HG03565 (cell line): ENCODE data around the gene COLQ.

ENCODE experiments used
- ATAC-seq: cut with Tn5 transposase; IDR thresholded peaks from one replicate; pipeline ENCODE4 v1.9.1; 2021; ENCODE audit warnings: mild to moderate bottlenecking, moderate library complexity; ENCODE audit not compliant: unreplicated experiment

The COLQ gene

DNA sequence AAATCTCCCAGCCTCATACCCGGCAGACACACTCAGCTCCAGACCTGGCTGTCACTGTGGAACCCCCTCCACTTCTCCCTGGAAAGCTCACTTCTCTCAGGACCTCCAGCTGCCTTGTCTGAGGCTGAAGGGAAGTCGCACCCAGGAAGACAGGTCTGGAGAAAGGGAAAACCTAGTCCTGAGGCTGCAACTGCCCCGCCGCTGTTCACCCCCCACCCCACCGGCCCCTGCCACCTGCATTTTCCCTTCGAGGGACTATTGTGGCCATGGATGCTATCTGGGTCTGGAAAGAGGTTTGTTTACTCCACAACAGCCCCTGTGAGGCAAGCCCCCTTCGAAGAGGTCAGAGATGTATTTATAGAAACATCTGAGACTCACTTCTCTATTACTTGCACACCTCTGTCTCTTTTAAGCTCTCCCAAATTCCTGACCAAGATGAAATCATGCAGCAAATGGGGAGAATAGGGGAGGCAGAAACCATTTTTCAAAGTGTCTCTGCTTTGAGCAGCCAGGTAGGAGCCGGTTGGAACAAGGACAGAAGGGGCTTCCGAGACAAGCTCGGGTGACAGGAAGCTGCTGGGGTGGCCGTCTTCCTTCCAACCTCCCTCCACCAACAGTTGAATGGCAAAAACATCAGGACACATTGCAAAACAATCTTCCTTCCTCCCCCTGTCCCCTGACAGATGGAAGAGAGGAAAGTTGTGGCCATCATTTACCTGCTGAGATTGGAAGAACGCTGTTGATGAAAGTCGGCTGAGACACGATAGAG lies 518 bp downstream of the COLQ start:
- ATAC-seq, result no peak

GRCh38 chr3:15520185-15520584 lies 1.3 kb downstream of the COLQ start:
- no peak for ATAC-seq

DNA sequence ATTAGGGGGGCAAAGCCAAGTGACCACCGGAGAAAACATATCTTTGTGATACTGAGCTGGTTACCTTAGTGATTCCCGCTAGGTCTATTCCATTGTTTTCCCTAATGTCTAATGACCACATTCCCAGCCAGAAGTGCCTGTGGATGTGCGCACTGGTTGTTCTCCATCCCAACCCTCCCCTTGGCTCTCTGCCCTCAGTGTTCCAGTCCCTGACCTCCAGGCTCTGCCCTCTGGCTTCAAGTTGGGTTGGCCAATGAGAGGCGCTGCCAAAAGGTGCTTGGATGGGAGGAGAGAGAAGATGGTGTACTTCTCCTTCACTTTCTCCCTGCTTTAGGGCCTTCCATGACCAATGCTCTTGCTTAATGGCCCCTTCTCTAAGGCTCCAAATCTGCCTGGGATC lies 2.4 kb downstream of the COLQ start:
- no peak for ATAC-seq

GRCh38 chr3:15514663-15515340 lies 6.7 kb downstream of the COLQ start:
- no peak for ATAC-seq

GRCh38 chr3:15513810-15514662 lies 7.5 kb downstream of the COLQ start:
- ATAC-seq, result no peak

DNA sequence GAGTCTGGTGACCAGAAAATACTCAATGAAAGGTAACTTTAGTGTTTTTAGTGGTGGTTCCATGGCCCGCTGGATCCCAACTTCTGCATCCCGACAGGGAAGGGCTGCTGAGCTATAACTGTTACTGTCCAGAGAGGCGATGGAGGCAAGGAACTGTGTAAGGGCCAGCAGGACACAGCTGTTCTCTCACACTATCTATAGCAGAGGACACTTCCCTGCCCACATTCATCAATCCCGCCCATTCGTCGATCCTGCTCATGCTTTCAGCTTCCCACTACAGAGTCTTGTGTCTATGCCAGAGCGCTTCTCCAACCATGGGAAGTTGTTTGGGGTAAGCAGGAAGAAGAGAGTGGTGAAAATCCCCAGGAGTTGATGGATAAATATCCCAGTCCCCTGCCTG lies 8.4 kb downstream of the COLQ start:
- no peak for ATAC-seq

GRCh38 chr3:15512166-15512565 lies 9.3 kb downstream of the COLQ start:
- ATAC-seq, result no peak

DNA sequence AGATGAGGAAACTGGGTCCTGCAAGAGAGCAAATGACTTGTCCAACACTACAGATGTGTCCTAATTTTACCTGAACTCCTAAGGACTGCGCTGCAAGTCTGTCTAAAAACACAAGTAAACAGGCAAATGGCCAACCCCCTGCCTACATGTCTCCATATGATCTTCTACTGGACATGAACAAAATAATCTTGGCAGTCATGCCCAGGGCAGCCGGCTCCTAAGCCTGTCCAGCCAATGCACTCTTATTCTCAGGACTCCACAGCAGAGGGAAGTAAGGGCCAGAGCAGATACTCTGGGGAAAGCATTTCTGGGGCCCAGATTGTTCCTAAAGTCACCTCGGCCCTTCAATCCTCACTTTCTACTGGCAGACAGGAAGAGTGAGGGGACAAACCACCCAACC lies 10.3 kb downstream of the COLQ start:
- ATAC-seq, result no peak

- ATAC-seq, result no peak
These were observed 11.0 kb downstream of the COLQ start for GRCh38 chr3:15510493-15510892.

DNA sequence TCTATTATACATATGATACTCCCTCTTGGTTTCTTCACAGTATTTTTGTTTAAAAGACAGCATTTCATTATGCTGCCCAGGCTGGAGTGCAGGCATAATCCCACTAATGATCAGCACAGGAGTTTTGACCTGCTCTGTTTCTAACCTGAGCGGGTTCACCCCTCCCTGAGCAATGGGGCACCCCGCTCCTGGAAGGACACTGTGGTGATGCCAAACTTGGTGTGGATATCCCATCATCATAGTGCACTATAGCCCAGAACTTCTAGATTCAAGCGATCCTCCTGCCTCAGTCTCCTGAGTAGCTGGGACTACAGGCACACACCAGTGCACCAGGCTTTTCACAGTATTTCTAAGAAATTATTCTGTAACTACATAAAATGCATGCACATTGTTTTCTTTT lies 14.9 kb downstream of the COLQ start:
- ATAC-seq, result no peak

- ATAC-seq, result no peak
These were observed 15.9 kb downstream of the COLQ start for GRCh38 chr3:15505479-15506165.

- no peak for ATAC-seq
These were observed 18.9 kb downstream of the COLQ start for GRCh38 chr3:15502616-15503015.

- ATAC-seq, result no peak
These were observed 20.4 kb downstream of the COLQ start for GRCh38 chr3:15501126-15501525.

DNA sequence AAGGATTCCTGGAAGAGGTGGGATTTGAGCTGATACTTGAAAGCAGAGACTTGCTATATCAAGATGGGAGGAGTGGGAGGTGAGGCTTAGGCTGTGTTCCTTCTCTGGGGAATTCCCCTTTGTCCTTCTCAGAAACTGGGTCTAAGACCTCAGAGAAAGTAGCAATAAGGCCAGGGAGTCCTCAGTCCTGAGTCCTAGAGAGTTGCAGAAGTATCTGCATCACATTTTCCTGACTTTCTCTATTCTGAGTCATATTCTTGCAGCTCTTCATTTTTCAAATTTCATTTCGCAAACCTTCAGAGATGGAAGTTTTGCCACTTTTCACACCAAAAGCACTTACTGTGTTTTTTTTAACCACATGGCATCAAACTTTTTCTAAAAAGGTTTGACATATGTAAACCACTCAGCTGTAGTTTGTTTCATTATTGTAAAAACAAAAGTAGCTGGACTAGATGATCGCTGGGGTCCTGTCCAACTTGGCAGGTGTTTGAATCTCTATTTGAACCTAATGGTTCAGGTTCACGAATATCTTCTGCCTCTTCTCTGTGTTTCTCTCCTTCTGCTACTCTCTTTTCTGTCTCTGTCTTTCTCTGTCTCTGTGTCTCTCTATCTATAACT lies 21.3 kb downstream of the COLQ start:
- no peak for ATAC-seq

- no peak for ATAC-seq
These were observed 22.0 kb downstream of the COLQ start for GRCh38 chr3:15499536-15499935.

DNA sequence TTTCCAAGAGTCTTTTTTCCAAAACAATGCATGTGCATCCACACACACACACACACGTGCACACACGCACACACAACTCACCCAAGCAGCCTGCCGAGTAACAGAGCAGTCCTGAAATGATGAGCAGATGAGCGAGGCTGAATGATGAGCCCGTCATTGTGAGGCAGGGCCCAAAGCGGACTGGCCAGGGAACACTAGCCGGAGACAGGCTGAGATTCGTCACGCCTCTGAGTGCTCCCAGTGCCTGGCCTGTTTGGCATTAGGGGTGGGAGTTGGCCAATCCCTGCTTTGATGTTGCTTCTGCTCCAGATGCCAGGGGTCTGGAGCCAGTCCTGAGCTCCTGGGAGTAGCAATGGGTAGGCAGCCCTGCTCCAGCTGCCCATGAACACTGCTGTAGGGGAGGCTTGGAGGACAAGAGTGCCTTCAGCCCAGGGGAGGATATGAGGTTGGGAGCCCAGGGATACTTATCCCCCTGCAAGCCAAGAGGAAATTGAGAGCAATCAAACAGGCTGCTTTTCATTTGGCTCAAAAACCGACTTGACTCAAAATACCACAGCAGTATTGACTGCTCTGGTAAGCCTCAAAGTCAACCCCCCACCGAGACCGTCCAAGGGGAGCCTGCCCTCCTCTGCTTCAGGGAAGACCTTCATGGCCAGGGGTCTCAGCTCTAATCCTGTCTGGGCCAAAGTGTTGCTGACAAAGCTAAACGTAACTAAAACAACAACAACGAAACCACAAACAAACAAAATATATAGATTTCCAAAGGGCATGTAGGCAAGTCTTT lies 22.9 kb downstream of the COLQ start:
- no peak for ATAC-seq

GRCh38 chr3:15497964-15498363 lies 23.5 kb downstream of the COLQ start:
- no peak for ATAC-seq

GRCh38 chr3:15496341-15496664 lies 25.2 kb downstream of the COLQ start:
- no peak for ATAC-seq

- no peak for ATAC-seq
These were observed 25.8 kb downstream of the COLQ start for GRCh38 chr3:15495461-15496340.
